BE2C (cell line): Measurements from ENCODE around the gene CASZ1.

ENCODE experiments used
- DNase-seq: peaks from one replicate; pipeline ENCODE4 v3.0.0-alpha.2; 2020
- H3K27me3 ChIP-seq: fragments of 250-450 bp; sonication (Bioruptor Pico); 2 replicates; pipeline ENCODE4 v1.5.1; 2020; ENCODE audit warnings: mild to moderate bottlenecking
- H3K36me3 ChIP-seq: fragments of 250-450 bp; sonication (Bioruptor Pico); 2 replicates; pipeline ENCODE4 v1.5.1; 2020; ENCODE audit warnings: mild to moderate bottlenecking
- H3K4me1 ChIP-seq: fragments of 250-450 bp; sonication (Bioruptor Pico); 2 replicates; pipeline ENCODE4 v1.5.1; 2020
- H3K4me3 ChIP-seq: 2 replicates; pipeline ENCODE4 v1.5.1; 2011; ENCODE audit warnings: low read depth, low read length
- H3K9me3 ChIP-seq: fragments of 250-450 bp; sonication (Bioruptor Pico); 2 replicates; pipeline ENCODE4 v1.5.1; 2020
- TF ChIP-seq, protein P1 (sequence below): IDR thresholded peaks from 2 replicates; pipeline ENCODE4 v1.5.1; 2012; ENCODE audit warnings: mild to moderate bottlenecking, low read depth, low read length

The CASZ1 gene

DNA sequence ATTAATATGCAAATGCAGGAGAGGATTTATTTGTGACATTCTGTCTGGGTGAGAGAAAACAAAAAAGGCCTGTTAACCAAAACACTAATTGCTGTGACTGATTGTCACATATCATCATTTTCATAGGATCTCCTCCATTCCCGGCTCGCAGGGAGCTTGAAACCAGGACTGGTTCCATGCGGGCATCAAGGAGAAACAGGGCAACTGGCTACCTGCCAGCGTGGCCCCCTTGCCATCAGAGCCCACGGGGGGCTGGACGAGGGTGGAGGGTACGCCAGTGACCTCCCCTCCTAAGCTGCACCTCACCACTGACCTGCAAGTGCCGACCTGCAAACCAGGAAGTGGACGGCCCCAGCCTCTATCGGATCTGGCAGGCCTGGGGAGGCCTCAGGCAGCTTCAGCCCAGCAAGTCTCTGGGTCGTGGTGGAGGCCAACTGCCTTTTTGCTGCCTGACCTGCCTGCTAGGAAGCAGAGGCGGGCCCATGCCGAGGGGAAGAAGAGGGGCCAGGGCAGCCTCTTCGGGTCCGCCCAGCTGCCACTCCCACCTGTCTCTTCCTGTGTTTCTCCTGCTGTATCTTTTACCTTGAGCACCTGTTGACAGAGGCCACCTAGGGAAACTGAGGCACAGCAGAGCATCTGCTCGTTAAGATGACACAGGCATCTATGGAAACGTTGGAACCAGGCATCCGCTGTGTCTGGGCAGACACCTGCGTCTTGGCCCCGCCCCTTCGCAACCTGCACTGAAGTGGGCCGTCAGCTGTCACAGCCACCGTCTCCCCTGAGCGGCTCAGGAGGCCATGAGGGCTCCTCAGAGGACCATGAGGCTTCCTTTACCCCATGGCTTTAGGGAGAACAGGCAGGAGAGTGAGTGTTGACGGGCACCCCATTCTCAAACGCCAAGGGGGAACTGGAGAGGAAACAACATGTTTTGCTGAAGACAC, 74.8 kb downstream of the CASZ1 start:
- Histone ChIP-seq H3K4me3 (no peak overlapping the region), H3K36me3 (no peaks in the 10 kb centered on the region), H3K27me3 (no peaks in the 10 kb centered on the region), H3K4me1 (peaks cover 5% of the 10 kb centered on the region; the same call in 1 of the 2 replicates), H3K9me3 (no peaks in the 10 kb centered on the region)
- TF ChIP-seq, protein P1, sequence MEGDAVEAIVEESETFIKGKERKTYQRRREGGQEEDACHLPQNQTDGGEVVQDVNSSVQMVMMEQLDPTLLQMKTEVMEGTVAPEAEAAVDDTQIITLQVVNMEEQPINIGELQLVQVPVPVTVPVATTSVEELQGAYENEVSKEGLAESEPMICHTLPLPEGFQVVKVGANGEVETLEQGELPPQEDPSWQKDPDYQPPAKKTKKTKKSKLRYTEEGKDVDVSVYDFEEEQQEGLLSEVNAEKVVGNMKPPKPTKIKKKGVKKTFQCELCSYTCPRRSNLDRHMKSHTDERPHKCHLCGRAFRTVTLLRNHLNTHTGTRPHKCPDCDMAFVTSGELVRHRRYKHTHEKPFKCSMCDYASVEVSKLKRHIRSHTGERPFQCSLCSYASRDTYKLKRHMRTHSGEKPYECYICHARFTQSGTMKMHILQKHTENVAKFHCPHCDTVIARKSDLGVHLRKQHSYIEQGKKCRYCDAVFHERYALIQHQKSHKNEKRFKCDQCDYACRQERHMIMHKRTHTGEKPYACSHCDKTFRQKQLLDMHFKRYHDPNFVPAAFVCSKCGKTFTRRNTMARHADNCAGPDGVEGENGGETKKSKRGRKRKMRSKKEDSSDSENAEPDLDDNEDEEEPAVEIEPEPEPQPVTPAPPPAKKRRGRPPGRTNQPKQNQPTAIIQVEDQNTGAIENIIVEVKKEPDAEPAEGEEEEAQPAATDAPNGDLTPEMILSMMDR: no peak
- no peak for DNase-seq

DNA sequence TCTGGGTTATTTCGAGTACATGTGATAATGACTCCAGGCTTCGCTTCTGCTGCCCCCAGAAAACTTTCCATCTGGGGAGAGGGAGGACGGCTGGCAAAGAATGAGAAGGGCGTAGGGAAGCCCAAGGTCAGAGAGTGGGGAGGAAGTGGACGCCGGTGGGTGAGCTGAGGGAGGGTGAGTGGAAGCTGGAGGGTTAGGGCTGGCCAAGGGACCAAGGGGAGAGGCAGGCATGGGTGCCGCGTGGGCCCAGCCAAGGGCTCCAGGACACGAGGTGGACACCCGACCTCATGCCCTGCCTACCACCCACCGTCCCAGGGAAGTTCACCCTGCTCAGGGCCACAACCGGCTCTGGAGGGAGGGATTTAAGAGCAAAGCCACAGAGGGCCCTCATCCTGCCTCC, 75.8 kb downstream of the CASZ1 start:
- H3K4me1 ChIP-seq: peaks cover under 1% of the 10 kb centered on the region; the same call in 1 of the 2 replicates
- DNase-seq: no peak
- TF ChIP-seq, protein P1: no peak
- H3K27me3 ChIP-seq: no peaks in the 10 kb centered on the region
- no peak overlapping the region for H3K4me3 ChIP-seq
- H3K36me3 ChIP-seq: no peaks in the 10 kb centered on the region
- H3K9me3 ChIP-seq: no peaks in the 10 kb centered on the region

DNA sequence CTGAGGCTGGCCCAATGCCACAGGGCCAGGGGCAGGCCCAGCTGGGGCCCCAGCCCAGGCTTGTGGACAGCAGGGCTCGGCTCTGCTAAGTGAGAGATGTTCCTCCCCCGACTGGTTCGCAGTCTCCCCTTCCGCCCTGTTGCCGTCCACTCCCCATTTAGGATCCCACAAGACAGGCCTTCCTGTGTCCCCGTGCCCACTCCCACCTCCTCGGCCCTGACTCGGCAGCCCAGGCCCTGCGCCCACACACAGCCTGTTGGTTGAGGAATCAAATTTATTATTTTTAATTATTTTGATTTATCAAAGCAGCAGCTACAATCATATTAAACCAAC, 78.4 kb downstream of the CASZ1 start:
- Histone ChIP-seq H3K4me1 (no peaks in the 10 kb centered on the region), H3K36me3 (no peaks in the 10 kb centered on the region), H3K9me3 (no peaks in the 10 kb centered on the region), H3K27me3 (no peaks in the 10 kb centered on the region), H3K4me3 (no peak overlapping the region)
- TF ChIP-seq, protein P1: no peak
- no peak for DNase-seq

DNA sequence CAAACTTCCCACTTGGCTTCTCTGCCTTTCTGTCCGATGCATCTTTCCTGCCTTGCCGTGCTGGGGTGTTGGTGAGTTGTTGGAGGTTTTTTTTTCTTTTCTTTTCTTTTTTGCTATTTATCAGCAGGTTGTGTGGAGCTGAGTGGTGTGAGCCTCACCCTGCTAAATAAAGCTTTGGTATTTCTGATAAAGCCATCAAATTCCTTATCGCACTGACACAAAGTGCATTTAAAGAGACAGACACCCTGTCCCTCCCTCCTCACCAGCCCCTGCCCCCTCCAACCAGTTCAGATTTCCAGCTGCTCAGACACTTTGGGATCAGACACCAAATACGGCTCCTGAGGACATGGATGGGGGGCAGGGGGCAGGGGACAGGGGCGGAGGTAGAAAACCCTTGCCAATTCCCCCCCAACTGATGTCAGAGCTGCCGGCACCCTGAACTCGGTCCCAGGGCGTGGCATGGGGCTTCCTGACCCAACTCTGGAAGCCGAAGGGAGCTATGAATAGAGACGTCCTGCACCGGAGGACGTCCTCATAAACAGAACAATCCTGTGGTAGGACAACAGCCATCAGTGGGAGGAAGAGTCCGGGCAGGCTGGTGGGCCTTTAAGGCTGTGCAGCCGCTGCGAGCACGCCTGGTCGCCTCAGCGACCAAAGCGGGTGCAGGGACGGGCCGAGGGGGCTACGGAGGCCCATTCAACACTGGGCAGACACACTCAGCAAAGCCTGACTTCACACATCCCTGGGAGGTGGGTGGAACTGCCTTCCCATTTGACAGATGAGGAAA, 79.0 kb downstream of the CASZ1 start:
- Histone ChIP-seq H3K4me1 (no peaks in the 10 kb centered on the region), H3K4me3 (no peak overlapping the region), H3K9me3 (no peaks in the 10 kb centered on the region), H3K36me3 (no peaks in the 10 kb centered on the region), H3K27me3 (no peaks in the 10 kb centered on the region)
- TF ChIP-seq, protein P1: no peak
- DNase-seq: no peak

DNA sequence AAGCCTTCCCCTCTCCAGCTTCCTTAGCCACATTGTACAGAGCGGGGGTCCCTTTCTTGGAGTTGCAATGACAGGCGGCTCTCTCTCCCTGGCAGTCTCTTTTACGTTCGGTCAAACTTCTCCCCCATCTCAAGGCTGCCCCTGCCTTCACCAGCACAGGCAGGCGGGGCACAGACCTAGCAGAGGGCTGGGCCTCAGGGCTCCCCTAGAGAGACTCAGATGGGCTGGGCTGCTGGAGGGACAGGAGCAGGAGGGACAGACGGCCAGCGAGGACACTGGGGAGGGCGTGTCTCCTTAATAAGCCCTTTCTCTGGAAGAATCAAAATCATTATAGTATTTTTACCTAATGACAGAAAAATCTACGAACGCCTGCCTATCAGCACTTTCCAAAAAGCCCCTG, 79.6 kb downstream of the CASZ1 start:
- TF ChIP-seq, protein P1: no peak
- no peak for DNase-seq
- Histone ChIP-seq H3K36me3 (no peaks in the 10 kb centered on the region), H3K4me3 (no peak overlapping the region), H3K9me3 (no peaks in the 10 kb centered on the region), H3K4me1 (no peaks in the 10 kb centered on the region), H3K27me3 (no peaks in the 10 kb centered on the region)
